Stimulated activated CD4-positive, alpha-beta T cell treated with anti-CD3 and anti-CD28 coated beads, Interleukin-2, amount 100 ng/mL, for 24 hours (primary cell): ENCODE measurements around the gene CAVIN2.
"Not testable (repeated sequence)": the region's sequence is repeated elsewhere in the genome, so short reads cannot be mapped to it uniquely, and the experiment has no call there.

Experiments
- DNase-seq, 2 donors: peaks; one replicate each; pipeline ENCODE4 v3.0.0-alpha.2; 2020

CAVIN2 gene

DNA sequence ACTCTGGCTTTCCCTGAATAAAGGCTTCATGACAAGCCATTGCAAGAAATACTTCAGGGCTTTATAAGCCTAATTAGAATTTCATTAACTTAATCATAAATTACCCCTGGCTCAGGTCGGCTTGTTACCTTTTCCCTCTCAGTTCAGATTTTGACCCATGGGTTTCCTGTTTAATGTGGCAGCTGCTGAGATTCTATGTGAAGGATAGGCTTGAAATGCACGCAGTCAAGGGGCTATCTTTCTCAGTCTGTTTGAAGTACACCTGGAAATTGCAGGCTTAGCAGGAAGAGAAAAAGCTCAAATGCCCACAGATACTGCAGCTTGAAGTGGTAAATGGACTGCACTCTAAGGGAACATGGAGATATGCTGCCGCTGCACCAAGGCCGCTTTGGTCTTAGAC, 49.4 kb downstream of the CAVIN2 start:
- no peak for DNase-seq

DNA sequence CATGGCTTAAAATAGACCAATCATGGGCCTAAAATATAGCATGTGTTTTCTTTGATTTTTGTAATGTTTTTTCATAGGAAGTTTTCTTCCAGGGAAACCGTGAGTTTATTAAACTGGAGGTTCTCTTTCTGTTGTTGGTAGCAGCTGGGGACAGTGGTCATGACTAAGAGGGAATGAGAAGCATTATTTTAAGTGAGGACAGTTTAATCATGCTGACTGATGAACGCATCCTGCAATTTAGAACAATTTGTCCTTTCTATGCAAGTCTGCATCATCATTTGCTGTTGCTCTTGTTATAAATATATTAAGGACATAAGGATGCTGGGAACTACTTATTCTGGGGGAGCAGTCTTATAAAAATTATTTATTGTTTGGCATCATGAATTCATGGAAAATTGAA, 51.2 kb downstream of the CAVIN2 start:
- no peak for DNase-seq

DNA sequence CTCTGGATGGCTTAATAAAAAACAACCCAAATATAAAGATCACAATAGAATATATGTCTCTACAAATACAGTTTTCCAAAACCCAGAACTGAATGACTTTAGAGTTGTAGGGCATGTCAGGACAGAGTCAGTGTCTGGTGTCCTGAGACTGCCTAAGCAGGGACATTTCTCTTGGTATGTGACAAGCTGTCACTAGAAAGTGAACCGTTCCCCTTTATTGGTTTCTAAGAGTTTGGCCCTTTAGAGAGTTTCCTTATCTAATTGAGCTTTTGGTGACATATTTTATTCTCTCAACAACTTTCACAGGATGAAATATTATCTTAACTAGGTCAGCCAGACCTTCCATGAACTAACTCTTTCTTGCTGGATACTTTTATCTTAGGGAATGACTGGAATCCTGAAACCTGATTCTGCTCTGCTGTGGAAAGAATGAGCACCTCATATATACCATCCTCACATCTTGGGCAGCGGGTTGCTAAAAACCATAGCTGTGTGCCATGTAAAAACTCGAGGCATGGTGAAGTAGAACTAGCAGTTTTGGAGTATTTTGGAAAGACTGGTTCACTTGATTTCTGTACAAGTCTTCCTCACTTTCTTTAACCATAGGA, 54.8 kb downstream of the CAVIN2 start:
- no peak for DNase-seq

DNA sequence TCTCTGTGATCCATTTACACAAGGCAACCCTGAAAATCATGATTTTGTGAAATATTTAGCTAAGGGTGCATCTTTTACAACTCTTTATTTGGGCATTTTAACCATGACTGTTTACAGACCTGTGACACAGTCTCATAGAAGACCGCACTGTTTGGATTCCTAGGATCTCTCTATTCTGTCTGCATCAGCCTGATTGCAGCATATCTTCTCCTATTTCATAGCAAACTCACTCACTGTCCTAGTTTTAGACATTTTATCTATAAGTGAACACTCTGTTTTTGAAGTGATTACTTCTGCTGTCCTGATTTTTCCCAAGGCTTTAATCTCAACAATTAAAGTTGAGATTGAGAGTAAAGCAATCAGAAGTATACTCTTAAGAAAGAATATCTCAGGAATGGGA, 56.2 kb downstream of the CAVIN2 start:
- no peak for DNase-seq

DNA sequence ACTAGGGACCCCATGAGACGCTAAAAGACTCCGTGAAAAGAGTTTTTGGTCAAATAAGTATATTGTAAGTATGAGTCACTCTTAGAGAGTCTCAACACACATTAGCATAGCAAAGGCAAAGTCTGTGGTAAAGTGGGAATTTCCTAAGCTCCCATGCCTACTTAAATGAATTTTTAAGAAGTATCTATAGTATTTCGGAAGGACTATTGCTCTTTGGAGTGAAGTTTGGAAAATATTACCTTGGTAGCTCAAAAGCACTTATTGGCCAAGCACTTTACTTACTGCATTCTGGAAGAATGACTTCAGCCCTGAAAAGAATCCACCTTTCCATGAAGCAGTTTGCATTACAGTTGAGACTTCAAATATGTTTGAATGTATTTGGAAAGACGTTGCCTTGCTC, 57.1 kb downstream of the CAVIN2 start:
- DNase-seq, result no peak

DNA sequence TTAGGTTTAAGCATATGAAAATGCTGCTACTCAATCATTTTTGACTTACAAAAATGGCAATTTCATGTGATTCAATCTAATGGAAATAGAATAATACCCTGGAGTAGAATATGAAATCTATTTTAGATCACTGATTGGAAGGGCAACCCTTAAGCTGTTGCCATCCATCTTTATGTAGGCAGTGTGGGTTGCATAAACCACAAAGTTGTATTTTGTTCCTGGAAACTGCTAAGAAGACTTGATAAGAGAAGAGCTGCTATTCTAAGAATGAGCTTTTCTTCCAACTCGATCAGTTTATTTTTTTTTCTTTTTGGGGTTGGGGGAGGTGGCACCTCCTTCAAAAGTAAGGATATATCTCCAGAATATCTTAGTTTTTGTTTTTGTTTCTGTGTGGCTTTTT, 60.2 kb downstream of the CAVIN2 start:
- DNase-seq, result no peak

DNA sequence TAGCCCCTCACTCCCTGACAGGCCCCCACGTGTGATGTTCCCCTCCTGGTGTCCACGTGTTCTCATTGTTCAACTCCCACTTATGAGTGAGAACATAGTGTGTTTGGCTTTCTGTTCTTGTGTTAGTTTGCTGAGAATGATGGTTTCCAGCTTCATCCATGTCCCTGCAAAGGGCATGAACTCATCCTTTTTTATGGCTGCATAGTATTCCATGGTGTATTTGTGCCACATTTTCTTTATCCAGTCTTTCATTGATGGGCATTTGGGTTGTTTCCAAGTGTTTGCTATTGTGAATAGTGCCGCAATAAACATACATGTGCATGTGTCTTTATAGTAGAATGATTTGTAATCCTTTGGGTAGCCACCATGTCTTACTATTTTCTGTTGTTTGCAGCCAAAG, 61.2 kb downstream of the CAVIN2 start:
- not testable (repeated sequence) for DNase-seq
